Astrocyte (in vitro differentiated cells and primary cell): ENCODE measurements around the gene LGMN. TPM values are rescaled to one million over a fixed set of nuclear protein-coding genes. Genes with fewer than 3 reads are reported as not detected.

Experiments used
- DNase-seq: peaks from one replicate; pipeline ENCODE4 v3.0.0-alpha.2; 2010; ENCODE audit warnings: low read depth
- FAIRE-seq: peaks from 2 replicates; lab custom pipeline; 2011; peaks lifted over from hg19 to GRCh38; lab: Jason Lieb, UNC
- H2AFZ ChIP-seq: 2 replicates; pipeline ENCODE4 v1.6.0; 2012; ENCODE audit warnings: low read depth, low read length, inconsistent platforms
- H3K27ac ChIP-seq: 2 replicates; pipeline ENCODE4 v1.5.1; 2011; ENCODE audit warnings: low read depth, low read length, inconsistent platforms
- H3K27me3 ChIP-seq: 2 replicates; pipeline ENCODE4 v1.6.0; 2011; ENCODE audit warnings: low read length, inconsistent platforms; ENCODE audit not compliant: insufficient read depth
- H3K36me3 ChIP-seq: 2 replicates; pipeline ENCODE4 v1.5.1; 2011; ENCODE audit warnings: low read length, inconsistent platforms; ENCODE audit not compliant: insufficient read depth
- H3K4me1 ChIP-seq: 2 replicates; pipeline ENCODE4 v1.5.1; 2011; ENCODE audit warnings: low read length, inconsistent platforms; ENCODE audit not compliant: insufficient read depth
- H3K4me2 ChIP-seq: 2 replicates; pipeline ENCODE4 v1.6.0; 2012; ENCODE audit warnings: low read length, inconsistent platforms
- H3K4me3 ChIP-seq: 2 replicates; pipeline ENCODE4 v1.5.1; 2011; ENCODE audit warnings: low read depth, mild to moderate bottlenecking, low read length, inconsistent platforms; ENCODE audit not compliant: insufficient read depth
- H3K79me2 ChIP-seq: 2 replicates; pipeline ENCODE4 v1.6.0; 2012; ENCODE audit warnings: mild to moderate bottlenecking, low read length, inconsistent platforms; ENCODE audit not compliant: insufficient read depth
- H3K9ac ChIP-seq: 2 replicates; pipeline ENCODE4 v1.6.0; 2012; ENCODE audit warnings: mild to moderate bottlenecking, low read length, inconsistent platforms
- H3K9me3 ChIP-seq: 2 replicates; pipeline ENCODE4 v1.5.1; 2012; ENCODE audit warnings: low read depth, mild to moderate bottlenecking, low read length, inconsistent platforms; ENCODE audit not compliant: insufficient read depth
- H4K20me1 ChIP-seq: 2 replicates; pipeline ENCODE4 v1.6.0; 2012; ENCODE audit warnings: low read length, inconsistent platforms; ENCODE audit not compliant: insufficient read depth
- H3K27ac Mint-ChIP-seq: one replicate; pipeline ENCODE4 v1.8.0; 2021; ENCODE audit warnings: mild to moderate bottlenecking, mixed read lengths; ENCODE audit not compliant: unreplicated experiment
- H3K27me3 Mint-ChIP-seq: one replicate; pipeline ENCODE4 v1.8.0; 2021; ENCODE audit warnings: low read depth, mixed read lengths; ENCODE audit not compliant: unreplicated experiment
- H3K36me3 Mint-ChIP-seq: one replicate; pipeline ENCODE4 v1.8.0; 2021; ENCODE audit warnings: low read depth, mixed read lengths; ENCODE audit not compliant: unreplicated experiment
- H3K4me1 Mint-ChIP-seq: one replicate; pipeline ENCODE4 v1.8.0; 2021; ENCODE audit warnings: low read depth, mixed read lengths; ENCODE audit not compliant: unreplicated experiment
- H3K4me3 Mint-ChIP-seq: one replicate; pipeline ENCODE4 v1.8.0; 2021; ENCODE audit warnings: mild to moderate bottlenecking, moderate library complexity, mixed read lengths; ENCODE audit not compliant: unreplicated experiment
- H3K9me3 Mint-ChIP-seq: one replicate; pipeline ENCODE4 v1.8.0; 2021; ENCODE audit warnings: mild to moderate bottlenecking, mixed read lengths; ENCODE audit not compliant: unreplicated experiment
- EZH2 ChIP-seq: IDR thresholded peaks from 2 replicates; pipeline ENCODE4 v1.6.1; 2012; ENCODE audit warnings: mild to moderate bottlenecking, low read length, inconsistent platforms; ENCODE audit not compliant: insufficient read depth
- total RNA-seq: library from RNA; stranded (reverse); gene quantifications from 2 replicates; pipeline ENCODE4 v1.2.1, GENCODE V29; 2021
- TF ChIP-seq, protein P1 (sequence below): IDR thresholded peaks from 2 replicates; pipeline ENCODE4 v1.5.1; 2011; ENCODE audit warnings: low read depth, mild to moderate bottlenecking, inconsistent platforms, low read length, moderate library complexity; ENCODE audit not compliant: insufficient read depth

The LGMN gene
- total RNA-seq, 1 donor from 2014 or later, result 232 TPM

DNA sequence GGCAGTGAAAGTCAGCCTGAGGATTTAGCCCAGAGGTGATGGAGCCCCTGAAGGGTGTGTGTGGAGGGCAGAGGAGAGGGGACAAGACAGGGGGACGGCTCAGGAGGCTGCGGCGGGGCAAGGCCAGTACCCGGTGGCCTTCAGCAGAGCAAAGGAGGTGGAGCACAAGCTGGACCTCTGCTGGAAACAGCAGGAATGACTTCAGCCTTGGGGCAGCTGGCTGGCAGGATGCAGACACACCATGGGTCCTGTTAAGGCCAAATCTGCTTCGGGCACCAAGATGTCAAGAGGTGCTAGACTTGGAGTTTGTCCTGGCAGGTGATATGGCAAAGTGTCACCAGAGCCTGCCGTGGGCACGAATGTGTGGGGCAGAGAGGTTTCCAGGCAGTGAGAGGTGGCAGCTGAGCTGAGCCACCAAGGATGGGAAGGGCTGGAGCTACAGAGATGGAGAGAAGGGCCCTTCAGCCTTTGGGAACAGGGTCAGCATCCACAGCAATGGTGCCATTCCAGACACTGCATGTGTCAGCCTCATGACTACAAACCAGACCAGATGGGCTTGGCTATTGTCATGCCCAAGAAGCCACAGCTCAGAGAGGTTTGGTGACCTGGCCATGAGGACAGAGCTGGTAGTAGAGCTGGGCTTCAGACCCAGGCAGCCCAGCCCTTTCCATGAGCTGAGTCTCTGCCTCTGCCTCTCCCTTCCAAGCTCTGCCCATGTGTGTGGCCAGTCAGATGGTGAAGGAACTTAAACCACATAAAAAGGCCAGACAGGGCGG, 91.9 kb downstream of the LGMN start:
- Mint-ChIP-seq H3K27me3 (peaks cover 2% of the 10 kb centered on the region), H3K27ac (no peak overlapping the region), H3K4me1 (peaks cover 4% of the 10 kb centered on the region), H3K36me3 (peaks cover 50% of the 10 kb centered on the region), H3K4me3 (no peak overlapping the region), H3K9me3 (peaks cover 2% of the 10 kb centered on the region)
- Histone ChIP-seq H3K36me3 (peaks cover 3% of the 10 kb centered on the region), H3K4me1 (no peaks in the 10 kb centered on the region), H2AFZ (no peak overlapping the region), H3K79me2 (no peaks in the 10 kb centered on the region), H3K4me2 (no peak overlapping the region), H3K4me3 (no peak overlapping the region), H3K9ac (no peak overlapping the region), H4K20me1 (peaks cover 5% of the 10 kb centered on the region), H3K9me3 (no peaks in the 10 kb centered on the region), H3K27me3 (no peaks in the 10 kb centered on the region), H3K27ac (no peak overlapping the region)
- TF ChIP-seq, protein P1, sequence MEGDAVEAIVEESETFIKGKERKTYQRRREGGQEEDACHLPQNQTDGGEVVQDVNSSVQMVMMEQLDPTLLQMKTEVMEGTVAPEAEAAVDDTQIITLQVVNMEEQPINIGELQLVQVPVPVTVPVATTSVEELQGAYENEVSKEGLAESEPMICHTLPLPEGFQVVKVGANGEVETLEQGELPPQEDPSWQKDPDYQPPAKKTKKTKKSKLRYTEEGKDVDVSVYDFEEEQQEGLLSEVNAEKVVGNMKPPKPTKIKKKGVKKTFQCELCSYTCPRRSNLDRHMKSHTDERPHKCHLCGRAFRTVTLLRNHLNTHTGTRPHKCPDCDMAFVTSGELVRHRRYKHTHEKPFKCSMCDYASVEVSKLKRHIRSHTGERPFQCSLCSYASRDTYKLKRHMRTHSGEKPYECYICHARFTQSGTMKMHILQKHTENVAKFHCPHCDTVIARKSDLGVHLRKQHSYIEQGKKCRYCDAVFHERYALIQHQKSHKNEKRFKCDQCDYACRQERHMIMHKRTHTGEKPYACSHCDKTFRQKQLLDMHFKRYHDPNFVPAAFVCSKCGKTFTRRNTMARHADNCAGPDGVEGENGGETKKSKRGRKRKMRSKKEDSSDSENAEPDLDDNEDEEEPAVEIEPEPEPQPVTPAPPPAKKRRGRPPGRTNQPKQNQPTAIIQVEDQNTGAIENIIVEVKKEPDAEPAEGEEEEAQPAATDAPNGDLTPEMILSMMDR, result no peak
- no peak for TF ChIP-seq EZH2
- FAIRE-seq, result no peak
- DNase-seq, result no peak

DNA sequence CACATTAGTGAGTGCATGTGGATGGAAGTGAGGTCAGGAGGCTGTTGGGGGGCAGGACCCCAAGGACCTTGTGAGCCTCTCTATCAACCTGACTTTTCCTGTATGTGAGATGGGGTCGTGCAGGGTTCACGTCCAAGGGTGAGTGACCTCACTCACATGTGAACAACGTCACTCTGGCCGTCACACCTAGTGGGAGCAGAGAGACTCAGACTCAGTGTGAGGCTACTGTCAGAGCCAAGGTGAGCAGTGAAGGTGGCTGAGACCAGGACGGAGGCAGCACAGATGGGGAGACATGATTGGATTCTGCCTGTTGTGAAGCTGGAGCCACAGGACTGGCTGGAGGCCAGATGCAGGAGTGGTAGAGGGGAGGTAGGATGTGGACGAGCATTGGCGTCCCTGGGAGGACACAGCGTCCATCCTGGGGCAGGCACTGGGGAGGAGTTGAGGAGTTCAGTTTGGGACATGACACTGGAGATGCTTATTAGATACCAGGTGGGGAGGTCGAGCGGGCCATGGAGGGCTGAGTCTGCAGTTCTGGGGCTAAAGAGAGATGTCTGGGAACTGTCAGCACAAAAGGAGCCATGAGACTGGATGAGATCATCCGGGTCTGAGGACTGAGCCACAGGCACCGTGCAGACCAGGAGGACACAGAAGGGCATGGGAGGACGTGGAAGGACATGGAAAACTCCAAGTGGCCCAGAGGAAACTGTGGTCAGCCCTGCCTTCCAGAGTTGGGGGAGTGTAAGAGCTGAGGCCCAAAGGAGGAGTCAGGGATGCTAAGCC, 92.8 kb downstream of the LGMN start:
- Histone ChIP-seq H3K27me3 (no peaks in the 10 kb centered on the region), H3K9me3 (no peaks in the 10 kb centered on the region), H3K9ac (no peak overlapping the region), H4K20me1 (peaks cover 5% of the 10 kb centered on the region), H3K4me3 (no peak overlapping the region), H3K36me3 (peaks cover 3% of the 10 kb centered on the region), H3K4me2 (no peak overlapping the region), H2AFZ (no peak overlapping the region), H3K4me1 (no peaks in the 10 kb centered on the region), H3K27ac (no peak overlapping the region), H3K79me2 (no peaks in the 10 kb centered on the region)
- TF ChIP-seq EZH2, result no peak
- TF ChIP-seq, protein P1, result no peak
- Mint-ChIP-seq H3K27ac (no peak overlapping the region), H3K9me3 (peaks cover 2% of the 10 kb centered on the region), H3K27me3 (peaks cover 2% of the 10 kb centered on the region), H3K36me3 (peaks cover 47% of the 10 kb centered on the region), H3K4me3 (no peak overlapping the region), H3K4me1 (peaks cover 4% of the 10 kb centered on the region)
- no peak for DNase-seq
- no peak for FAIRE-seq
